Subcutaneous adipose tissue (tissue), 4 donors: ENCODE data around the gene CRELD1. TPM values are rescaled to one million over a fixed set of nuclear protein-coding genes. Genes with fewer than 3 reads are reported as not detected.

ENCODE experiments used
- CTCF ChIP-seq: fragments of 450-650 bp; IDR thresholded peaks from one replicate; pipeline ENCODE4 v1.5.1; 2016; ENCODE audit warnings: low read depth, mild to moderate bottlenecking, control low read depth, antibody characterized with exemption, moderate library complexity
- total RNA-seq, 4 donors: library from RNA; depleted of rRNA; stranded (reverse); fragments of >200 nt; gene quantifications; one replicate each; pipeline ENCODE4 v1.1.0, GENCODE V29; 2016

CRELD1 gene
- total RNA-seq, 4 donors from 2014 or later, result 30.2 to 45.6 (median 35.5) TPM

GRCh38 chr3:9912294-9912935 is 21.2 kb upstream of the CRELD1 start:
- TF ChIP-seq CTCF, result no peak

- no peak for TF ChIP-seq CTCF
These were observed 20.0 kb upstream of the CRELD1 start for GRCh38 chr3:9913601-9914000.

GRCh38 chr3:9914011-9914410 is 19.6 kb upstream of the CRELD1 start:
- TF ChIP-seq CTCF, result no peak

- TF ChIP-seq CTCF, result no peak
These were observed 18.9 kb upstream of the CRELD1 start for GRCh38 chr3:9914559-9915253.

GRCh38 chr3:9915254-9916141 is 18.1 kb upstream of the CRELD1 start:
- TF ChIP-seq CTCF, result no peak

GRCh38 chr3:9916346-9916733 is 17.3 kb upstream of the CRELD1 start:
- no peak for TF ChIP-seq CTCF
